ENCODE measurements around the gene POTEF.
"Not testable (repeated sequence)": the region's sequence is repeated elsewhere in the genome, so short reads cannot be mapped to it uniquely, and the experiment has no call there.

Gene POTEF

GRCh38 chr2:130152816-130153595, 24.0 kb upstream of the POTEF start:
- no peak for DNase-seq

DNA sequence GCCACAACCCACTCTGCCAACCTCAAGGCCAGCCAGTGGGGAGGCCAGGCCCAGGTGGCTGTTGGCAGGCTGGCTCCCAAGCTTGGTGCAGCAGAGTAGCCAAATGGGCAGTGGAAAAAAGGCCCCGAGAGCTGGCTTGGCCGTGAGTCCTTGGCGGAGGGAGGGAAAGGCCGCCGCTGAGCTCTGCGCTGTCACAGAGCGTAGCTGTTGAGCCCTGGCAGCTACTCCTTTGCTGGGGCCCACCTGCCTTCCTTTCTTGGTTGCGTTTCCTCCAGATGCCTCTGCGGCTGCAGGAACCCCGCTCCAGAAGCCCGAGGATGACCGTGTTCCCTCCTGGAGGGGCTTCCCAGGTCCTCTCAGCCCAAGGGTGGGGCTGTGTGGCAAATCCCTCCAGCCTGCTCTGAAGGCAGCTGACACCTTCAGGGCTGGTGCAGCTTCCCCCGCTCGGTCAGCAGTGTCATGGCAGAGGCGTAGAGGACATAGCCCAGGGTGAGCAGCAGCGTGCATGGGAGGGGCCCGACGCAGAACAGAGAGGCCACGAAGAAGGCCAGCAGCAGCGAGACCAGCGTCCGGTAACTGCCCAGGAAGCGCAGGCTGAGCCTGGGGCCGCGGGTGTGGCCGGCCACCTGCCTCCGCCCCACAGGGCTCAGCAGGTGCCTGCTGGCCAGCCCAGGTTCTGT, 23.3 kb upstream of the POTEF start:
- DNase-seq, result not testable (repeated sequence)

DNA sequence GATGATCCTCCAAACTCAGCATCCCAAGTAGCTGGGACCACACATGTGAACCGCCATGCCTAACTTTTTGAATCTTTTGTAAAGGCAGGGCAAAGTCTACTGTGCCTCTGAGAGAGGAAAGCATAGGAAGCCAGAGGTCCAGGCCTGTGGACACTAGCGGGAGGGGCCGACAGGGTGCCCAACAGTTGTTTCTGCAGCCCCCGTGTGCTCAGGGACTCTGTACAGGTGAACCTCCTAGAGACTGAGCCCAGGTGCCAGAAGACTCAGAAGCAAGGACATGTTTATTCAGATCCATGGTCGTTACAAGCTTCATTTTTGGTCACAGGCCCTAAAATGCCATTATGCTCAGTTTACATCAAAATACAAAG, 22.1 kb upstream of the POTEF start:
- not testable (repeated sequence) for DNase-seq

DNA sequence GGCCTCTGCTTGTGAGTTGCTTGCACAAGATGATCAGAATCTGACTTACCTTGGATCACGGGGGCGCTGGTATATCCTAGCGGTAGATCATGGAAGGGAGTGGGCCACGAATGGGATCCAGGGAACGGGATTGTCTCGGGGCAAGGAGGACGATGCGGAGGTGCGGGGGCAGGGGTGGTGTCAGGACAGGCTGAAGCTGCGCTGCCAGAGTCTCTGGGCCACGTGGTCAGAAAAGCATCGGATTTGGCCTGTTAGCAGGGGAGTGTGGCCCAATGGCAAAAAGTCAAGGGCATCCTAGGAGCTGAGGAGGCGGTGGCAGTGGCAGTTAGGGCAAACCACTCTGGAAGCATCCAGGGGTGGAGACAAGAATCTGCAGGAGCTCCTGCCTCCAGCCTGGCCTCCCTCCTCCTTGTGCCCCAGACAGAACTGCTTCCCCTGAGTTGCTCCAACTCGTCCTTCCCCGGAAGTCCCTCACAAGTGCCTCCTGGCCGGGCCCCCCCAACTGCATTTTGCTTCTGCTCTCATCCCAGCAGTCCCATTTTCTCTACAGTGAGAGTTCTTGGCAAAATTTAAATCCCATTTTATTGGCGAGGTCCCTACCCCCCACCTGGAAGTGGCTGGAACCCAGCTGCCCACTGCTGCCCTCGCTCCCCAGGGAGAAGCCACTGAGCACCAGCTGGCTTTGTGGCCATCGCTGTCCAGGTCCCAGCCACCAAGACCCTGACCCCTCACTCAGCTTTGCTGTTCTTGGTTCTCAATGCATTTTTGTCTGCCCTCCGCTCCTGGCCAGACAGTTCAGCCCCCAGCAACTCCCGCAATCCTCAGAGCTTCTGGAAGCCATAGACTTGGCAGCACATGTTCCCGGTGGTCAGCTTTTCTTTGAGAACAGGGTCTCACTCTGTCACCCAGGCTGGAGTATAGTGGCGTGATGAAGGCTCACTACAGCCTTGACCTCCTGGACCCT, 21.4 kb upstream of the POTEF start:
- no peak for DNase-seq

GRCh38 chr2:130148515-130148914, 19.5 kb upstream of the POTEF start:
- not testable (repeated sequence) for DNase-seq

DNA sequence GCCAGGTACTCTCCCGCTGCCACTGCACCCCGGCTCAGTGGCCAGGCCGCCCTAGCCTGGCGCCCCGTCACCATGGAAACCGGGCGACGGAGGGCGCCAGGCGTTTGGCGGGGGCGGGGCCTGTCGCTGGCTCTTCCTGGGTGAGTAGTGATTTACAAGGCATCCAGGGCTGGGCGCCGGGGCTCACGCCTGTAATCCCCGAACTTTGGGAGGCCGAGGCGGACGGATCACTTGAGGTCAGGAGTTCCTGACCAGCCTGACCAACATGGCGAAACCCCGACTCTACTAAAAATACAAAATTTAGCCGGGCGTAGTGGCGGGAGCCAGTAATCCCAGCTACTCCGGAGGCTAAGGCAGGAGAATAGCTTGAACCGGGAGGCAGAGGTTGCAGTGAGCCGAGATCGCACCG, 16.0 kb upstream of the POTEF start, which contains the start of gene CCDC74B:
Gene CCDC74B (minus strand): TSS at position 107 of the 409 bp plus-strand sequence. CDS start 116 bp downstream, outside the sequence.
- peak; percentile 64 for DNase-seq

DNA sequence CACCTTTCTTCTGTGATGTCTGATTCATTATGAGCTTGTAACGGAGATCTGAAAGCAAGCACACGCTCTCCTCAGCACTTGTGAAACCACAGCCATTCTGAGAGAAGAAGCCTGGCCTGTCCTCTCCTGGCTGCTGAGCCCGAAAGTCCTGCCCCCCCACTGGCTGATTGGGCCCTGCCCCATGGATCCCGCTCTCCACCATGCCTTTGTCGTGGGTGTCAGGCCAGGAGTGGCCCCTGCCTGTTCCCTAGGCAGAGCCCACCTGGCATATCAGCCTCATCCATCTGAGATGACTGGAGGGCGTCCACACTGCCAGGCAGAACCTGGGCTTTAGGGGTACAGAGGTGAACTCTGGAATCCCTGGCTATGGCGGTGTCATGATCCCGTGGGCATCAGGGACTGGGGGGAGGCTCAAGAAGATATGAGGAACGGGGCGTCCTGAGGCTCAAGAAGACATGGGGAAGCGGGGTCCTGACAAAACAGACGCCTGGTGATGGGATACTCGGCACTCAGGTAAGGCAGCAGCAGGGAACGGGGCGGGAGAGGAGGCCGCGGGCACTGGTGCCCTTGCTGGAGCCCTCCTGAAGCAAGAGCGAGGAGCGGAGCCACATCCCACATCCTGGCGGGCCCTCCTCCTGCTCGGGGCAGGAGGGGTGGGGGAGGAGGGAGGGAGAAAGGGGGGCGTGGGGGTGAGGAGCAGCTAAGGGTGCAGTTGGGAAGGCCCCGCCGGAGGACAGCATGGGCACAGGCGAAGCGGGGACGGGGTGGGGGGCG, 14.4 kb upstream of the POTEF start:
- DNase-seq, result not testable (repeated sequence)

DNA sequence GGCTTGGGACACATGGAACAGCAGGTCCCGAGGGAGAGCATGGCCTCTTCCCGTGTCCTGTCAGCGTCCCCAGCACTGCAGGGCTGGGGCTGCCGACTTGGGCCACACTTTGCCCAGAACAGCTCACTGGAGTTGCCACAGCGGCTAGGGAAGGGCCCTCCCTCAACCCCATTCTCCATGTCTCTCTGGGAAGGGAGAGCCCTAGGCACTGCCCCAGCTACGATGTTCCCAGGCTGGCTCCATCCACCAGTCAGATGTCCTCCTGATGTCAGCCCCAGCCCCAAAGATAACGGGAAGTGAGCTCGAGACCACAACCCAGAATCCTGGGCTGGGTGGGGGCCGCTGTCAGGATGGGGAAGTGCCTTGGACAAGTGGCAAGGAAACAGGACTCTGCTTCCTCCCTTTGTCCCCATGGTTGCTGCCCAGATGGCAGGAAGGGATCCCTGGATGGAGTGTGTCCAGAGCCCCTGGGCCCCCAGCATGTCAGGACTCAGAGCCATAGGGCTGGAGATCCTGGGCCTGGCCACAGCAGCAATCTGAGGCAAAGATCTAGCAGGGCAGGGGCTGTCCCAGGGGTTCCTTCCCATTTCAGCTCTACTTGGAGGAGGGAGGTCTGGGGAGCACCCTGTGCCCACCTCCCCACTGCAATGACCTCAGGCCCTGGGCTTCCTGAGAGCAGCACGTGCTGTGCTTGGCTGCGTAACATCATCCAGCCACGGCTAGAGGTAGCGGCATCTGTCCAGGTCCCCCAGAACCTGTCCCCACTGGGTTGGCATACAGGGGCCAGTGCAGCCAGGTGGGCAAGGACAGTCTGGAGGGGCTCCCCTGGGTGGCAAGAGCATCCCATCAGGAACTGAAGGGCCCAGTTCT, 13.6 kb upstream of the POTEF start:
- DNase-seq, result not testable (repeated sequence)

GRCh38 chr2:130141645-130142370, 12.8 kb upstream of the POTEF start:
- not testable (repeated sequence) for DNase-seq

- DNase-seq, result not testable (repeated sequence)
Measured at GRCh38 chr2:130141002-130141401, 12.0 kb upstream of the POTEF start.

GRCh38 chr2:130140516-130140915, 11.5 kb upstream of the POTEF start:
- DNase-seq, result not testable (repeated sequence)

DNA sequence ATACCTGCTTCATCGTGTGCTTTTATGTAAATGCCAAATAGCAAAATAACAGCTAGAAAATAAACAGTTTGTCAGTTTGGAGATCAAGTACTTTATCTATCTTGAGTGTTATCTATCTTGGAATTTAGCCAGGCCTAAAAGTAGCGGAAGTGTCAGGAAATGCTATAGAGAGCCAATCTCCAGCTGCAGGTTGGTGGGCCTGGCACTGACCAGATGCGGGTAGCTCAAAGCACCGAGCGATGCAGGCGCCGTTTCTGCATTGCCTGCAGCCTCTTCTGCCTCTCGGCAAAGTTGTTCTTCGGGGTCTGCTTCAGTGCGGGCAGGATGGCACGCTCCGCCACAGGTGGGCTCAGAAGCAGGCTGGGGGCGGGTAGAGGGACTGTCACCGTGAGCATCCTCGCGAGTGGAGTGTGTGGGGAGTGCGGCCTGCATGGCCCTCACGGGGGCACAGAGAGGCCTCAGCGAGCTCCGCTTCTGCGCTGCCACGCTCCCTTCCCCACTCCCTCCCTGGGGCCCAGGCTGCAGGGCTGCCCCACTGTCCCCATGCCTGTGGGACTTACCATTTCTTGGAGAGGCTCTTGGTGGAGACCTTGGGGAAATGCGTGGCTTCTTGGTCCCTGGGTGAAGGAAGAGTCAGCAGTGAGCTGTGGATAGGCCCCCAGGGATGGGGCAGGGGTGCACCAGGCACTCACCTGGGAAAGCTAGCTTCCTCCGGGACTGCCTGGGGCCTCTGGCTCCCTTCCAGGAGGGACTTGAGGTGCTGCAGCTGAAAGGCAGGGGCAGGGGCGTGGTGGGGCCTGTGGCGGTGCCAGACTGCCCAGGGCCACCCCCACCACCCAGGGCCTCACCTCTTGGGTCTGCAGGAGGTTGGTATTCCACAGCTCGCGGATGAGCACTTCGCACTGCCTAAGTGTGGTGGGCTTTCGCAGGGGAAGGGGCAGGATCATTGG, 10.6 kb upstream of the POTEF start:
- not testable (repeated sequence) for DNase-seq

GRCh38 chr2:130138841-130139251, 9.8 kb upstream of the POTEF start:
- DNase-seq, result not testable (repeated sequence)

GRCh38 chr2:130138326-130138725, 9.3 kb upstream of the POTEF start:
- DNase-seq, result not testable (repeated sequence)

DNA sequence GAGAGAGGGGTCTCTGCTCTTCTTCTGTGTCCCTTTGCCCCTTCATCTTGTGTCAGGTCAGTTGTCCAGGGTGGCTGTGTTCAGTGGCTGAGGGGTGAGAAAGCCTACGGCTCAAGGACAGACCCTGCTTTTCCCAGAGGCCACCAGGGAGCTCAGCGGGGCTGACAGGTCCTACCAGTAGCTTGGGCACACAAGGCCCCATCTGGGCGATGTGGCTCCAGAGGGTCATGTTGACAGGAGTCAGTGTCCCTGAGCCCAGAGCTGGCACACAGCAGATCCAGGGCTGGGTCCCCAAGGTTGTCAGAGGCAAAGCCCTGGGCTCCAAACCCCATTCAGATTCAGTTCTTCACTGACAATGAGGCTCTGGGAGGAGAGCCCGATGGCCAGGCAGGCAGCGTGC, 8.1 kb upstream of the POTEF start:
- not testable (repeated sequence) for DNase-seq

GRCh38 chr2:130136546-130136945, 7.5 kb upstream of the POTEF start:
- not testable (repeated sequence) for DNase-seq

- no peak for DNase-seq
Measured at GRCh38 chr2:130135692-130136541, 6.9 kb upstream of the POTEF start.

- DNase-seq, result not testable (repeated sequence)
Measured at GRCh38 chr2:130128464-130128863, 558 bp downstream of the POTEF start.

Measured in CD4-positive, alpha-beta T cell treated with Interleukin-21 for 1 hour (primary cell).